GM18517 (cell line): ENCODE measurements around the gene SREK1.
"Not testable (repeated sequence)": the region's sequence is repeated elsewhere in the genome, so short reads cannot be mapped to it uniquely, and the experiment has no call there.

ENCODE experiments used
- ATAC-seq: cut with Tn5 transposase; IDR thresholded peaks from one replicate; pipeline ENCODE4 v1.9.1; 2021; ENCODE audit warnings: mild to moderate bottlenecking, moderate library complexity; ENCODE audit not compliant: unreplicated experiment

Gene SREK1

DNA sequence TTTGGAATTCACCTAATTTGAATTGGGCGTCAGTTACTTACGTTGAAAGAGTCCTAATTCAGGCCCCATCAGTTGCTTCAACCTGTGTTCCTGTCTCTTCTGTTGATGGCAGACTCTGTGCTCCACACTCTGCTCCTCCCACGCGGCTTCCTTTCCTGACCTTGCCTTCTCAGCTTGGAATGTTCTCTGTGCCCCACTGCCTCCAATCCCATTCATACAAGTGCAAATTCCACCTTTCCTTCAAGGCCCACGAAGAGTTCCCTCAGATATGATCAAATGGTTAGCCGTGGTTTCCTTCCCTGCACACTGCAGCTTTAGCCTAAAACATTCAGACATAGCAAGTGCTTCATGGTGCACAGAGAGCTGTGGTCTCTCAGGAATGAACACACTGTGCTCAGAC is 65.7 kb downstream of the SREK1 start:
- ATAC-seq = no peak

DNA sequence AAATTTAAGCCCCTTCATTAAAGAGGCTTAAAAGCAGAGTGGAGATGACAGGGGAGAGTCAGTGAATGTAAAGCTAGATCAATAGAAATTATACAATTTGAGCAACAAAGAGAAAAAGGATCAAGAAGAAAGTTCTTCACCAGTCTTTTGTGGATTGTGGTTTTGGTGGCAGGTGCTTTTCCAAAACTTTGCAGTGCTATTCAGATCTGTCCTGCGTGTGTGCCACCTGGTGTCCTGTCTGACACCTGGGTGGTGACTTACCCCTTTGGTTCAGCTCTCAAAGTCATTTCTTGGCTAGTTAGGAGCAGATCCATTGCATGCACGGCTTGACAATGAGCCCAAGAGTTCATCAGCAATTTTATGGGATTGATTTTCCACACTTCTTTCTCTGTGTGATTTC is 69.4 kb downstream of the SREK1 start:
- no peak for ATAC-seq

DNA sequence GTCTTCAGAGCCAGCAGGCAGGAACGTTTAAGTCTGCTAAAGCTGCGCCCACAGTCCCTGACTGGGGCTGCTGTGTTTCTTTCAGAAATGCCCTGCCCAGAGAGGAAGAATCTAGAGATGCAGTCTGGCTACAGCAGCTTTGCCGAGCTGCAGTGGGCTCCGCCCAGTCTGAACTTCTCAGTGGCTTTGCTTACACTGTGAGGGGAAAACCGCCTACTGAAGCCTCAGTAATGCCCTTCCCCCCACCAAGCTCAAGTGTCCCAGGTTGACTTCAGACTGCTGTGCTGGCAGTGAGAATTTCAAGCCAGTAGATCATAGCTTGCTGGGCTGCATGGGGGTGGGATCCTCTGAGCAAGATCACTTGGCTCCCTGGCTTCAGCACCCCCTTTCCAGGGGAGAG is 78.4 kb downstream of the SREK1 start:
- no peak for ATAC-seq

DNA sequence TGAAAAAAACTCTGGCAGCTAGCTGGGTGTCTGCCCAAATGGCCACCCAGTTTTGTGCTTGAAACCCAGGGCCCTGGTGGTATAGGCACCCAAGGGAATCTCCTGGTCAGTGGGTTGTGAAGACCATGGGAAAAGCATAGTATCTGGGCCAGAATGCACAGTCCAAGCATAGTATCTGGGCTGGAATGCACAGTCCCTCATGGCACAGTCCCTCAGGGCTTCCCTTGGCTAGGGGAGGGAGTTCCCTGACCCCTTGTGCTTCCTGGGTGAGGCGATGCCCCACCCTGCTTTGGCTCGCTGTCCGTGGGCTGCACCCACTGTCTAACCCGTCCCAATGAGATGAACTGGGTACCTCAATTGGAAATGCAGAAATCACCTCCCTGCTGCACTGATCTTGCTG is 78.8 kb downstream of the SREK1 start:
- not testable (repeated sequence) for ATAC-seq

DNA sequence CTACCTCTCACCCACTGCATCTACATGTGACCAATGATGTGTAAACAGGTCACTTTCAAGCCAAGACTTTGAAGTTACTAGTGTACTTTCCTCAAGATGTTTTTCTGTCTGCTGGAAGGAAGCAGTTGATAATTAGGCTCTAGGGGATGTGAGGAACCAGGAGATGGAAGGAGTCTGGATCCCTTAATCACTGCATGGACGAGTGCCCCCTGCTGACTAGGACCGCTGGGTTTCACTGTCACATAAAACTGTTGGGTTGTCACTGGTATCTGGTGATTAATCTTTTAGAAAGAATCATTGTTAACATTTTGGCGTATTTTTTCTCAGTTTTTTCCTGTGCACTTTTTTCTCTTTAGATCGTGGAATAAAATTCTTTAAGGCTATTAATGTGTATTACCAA is 79.5 kb downstream of the SREK1 start:
- no peak for ATAC-seq

DNA sequence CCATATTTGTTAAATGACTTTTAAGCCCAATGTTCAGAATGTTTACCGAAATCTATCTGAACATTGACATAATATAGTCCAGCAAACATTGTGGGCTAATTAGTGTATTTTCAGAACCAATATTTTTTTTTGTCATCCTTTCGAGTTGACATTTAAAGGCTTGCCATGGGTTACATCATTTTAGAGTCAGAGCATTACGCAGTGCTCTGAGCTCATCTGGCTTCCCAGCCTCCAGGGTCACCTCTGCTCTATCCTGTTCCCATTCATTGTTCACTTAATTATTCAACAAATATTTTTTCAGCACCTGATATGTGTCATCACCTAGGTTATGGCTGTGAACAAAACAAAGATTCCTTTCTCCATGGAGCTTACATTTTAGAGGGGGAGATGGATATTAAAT is 80.2 kb downstream of the SREK1 start:
- no peak for ATAC-seq

DNA sequence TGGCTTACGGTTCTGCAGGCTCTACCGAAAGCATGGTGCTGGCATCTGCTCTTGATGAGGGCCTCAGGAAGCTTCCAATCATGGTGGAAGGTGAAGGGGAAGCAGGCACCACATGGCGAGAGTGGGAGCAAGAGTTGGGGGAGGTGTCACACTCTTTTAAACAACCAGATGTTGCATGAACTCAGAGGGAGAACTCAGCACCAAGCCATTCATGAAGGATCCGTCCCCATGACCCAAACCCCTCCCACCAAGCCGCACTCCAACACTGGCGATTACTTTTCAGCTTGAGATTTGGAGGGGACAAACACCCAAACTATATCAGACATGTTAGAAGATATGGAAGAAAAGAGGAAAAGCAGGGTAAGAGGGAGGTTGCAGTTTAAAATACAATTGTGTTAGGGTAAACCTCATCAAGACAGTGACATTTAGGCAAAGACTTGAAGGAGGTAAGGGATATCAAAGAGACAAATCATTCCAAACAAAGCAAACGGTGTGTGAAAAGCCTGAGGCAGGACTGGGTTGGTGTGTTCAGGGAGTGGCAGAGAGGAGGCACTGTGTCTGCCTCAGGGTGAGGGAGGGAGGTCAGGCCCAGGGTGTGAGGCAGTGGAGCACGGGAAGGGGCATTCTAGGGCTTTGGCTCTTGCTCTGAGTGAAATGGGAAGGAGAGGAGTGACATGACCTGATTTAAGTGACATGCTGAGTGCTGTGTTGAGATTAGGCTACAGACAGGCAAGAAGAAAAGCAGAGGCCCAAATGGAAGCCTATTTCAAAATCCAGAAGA is 80.9 kb downstream of the SREK1 start:
- ATAC-seq = no peak

DNA sequence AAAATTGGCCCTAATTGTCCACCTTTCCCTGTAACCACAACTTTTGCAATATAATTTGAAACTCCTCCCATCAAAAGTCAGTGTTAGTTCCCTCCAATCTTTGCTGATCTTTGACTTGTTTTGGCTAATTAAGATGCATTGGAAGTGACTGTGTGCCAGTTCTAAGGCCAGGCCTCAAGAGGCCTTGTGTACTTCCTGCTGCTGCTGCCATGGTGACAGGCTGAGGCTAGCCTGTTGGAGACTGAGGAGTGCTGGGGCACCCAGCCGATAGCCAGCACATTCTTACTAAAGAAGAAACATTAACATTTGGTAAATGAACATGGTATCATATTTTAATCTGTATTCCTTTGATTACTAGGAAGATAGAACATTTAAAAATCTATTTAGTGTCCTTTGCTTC is 86.5 kb downstream of the SREK1 start:
- ATAC-seq = no peak

DNA sequence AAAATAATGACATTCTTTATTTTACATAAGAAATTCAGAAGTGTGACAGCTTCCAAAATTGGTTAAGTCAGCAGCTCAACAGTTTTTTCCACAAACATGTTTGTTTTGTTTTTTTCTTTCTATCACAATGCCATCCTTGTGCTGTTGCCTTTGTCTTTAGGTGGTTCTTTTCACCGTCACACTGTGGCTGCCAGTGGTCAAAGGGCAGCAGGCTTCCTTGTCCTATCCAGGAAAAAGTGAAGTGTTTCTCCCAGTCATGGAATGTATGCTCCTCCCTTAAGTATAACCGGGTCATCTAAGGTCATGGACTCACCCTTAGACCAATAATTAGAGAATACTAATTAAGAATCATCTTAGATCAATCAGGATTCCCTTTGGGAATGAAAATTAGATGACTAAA is 87.4 kb downstream of the SREK1 start:
- ATAC-seq = no peak

DNA sequence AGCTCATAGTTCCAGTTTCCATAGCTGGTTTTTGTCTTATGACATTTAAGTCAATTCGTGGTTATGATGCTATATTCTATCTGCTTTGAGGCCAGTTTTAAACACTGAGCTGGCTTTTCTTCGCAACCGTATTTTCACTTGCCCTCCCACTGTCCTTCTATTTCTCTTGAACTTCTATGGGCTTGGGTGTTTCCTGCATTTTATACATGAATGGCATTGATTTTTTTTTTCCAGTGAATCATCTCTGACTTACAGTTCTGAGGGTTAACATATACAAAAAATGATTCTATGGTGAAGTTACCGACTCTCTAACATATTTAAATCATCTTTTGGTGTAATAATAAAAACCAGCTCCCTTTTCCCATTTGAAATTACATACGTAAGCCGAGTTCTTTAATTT is 88.2 kb downstream of the SREK1 start:
- no peak for ATAC-seq

DNA sequence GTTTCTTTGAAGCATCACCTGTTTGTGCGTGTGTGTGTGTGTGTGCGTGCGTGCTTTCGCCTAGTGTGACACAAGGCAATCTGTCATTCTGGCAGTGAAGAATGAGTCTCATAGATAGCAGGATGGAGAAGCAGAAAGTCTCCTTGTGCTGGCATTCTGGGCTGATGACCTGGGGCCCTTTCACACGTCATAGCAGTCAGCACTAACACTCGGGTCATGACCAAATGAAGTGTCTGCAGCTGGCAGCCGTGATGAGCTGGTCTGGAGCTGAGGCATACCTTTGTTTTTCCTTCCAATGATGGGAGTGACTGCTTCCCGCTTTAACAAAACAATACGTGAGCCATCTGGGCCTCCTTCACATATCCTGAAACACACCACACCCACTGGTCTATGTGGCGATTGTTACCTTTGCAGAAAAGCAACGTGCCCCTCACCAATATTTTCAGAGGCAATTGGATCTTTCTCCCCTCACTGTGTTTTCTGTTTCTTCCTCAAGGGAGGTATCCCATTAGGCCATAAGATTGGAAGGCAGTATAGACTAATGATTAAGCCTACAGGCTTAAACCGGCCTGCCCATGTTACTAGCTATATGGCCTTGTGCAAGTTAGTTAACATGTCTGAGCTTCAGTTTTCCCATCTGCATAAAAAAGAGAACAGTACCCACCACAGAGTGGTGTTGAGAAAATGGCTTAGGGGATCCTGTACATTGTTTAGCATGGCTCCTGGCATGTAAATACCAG is 88.8 kb downstream of the SREK1 start:
- ATAC-seq = no peak
